Thoracic aorta (tissue), 2 donors: Measurements from ENCODE around the gene RHEB. TPM values are rescaled to one million over a fixed set of nuclear protein-coding genes. Genes with fewer than 3 reads are reported as not detected.

Experiments
- ATAC-seq: fragments of 150-250 bp; one replicate; pipeline ENCODE4 v1.8.0; 2017; ENCODE audit warnings: low read depth; ENCODE audit not compliant: insufficient number of reproducible peaks, low FRiP score
- DNase-seq: peaks from one replicate; pipeline ENCODE4 v3.0.0-alpha.2; 2020; ENCODE audit warnings: low spot score
- H3K27ac ChIP-seq, 2 donors: fragments of 200-600 bp; sonication (generic); 1 replicate in 1 of 2; 2 replicates in 1 of 2; pipeline ENCODE4 v1.5.1; 2016; ENCODE audit warnings: mild to moderate bottlenecking in 2 of 2, moderate library complexity in 2 of 2
- H3K27me3 ChIP-seq: fragments of 200-600 bp; sonication (generic); replicated peaks from 2 replicates; pipeline ENCODE4 v1.6.0; 2016; ENCODE audit warnings: mild to moderate bottlenecking; ENCODE audit not compliant: insufficient read depth
- H3K36me3 ChIP-seq: fragments of 200-600 bp; sonication (generic); one replicate; pipeline ENCODE4 v1.5.1; 2016
- H3K4me1 ChIP-seq, 2 donors: fragments of 200-600 bp; sonication (generic); 1 replicate in 1 of 2; 2 replicates in 1 of 2; pipeline versions ENCODE4 v1.5.1 to v1.6.0; 2016; ENCODE audit warnings: low read depth in 2 of 2, mild to moderate bottlenecking in 1 of 2; ENCODE audit not compliant: control insufficient read depth in 1 of 2
- H3K4me3 ChIP-seq: fragments of 200-600 bp; sonication (generic); 2 replicates; pipeline ENCODE4 v1.5.1; 2016; ENCODE audit warnings: mild to moderate bottlenecking
- H3K9me3 ChIP-seq: fragments of 200-600 bp; sonication (generic); 2 replicates; pipeline ENCODE4 v1.5.1; 2016
- CTCF ChIP-seq: fragments of 200-600 bp; sonication (generic); IDR thresholded peaks from one replicate; pipeline ENCODE4 v1.5.1; 2019; ENCODE audit warnings: antibody characterized with exemption
- total RNA-seq, 2 donors: library from RNA; depleted of rRNA; stranded (reverse); fragments of >200 nt; gene quantifications; one replicate each; pipeline versions ENCODE4 v1.1.0 to v1.2.3, GENCODE V29; 2016

RHEB gene
- total RNA-seq, 2 donors from 2014 or later: 88.9 to 102 TPM

- H3K4me1 ChIP-seq: peaks cover 22 to 60% of the 10 kb centered on the region in 2 donors
- no peak for TF ChIP-seq CTCF
- no peaks in the 10 kb centered on the region for H3K27me3 ChIP-seq
- no peaks in the 10 kb centered on the region for H3K36me3 ChIP-seq
- no peak overlapping the region for H3K27ac ChIP-seq
- DNase-seq (no peak), ATAC-seq (peak; percentile 91)
- H3K4me3 ChIP-seq: no peak overlapping the region
- no peaks in the 10 kb centered on the region for H3K9me3 ChIP-seq
These were observed 15.6 kb downstream of the RHEB start for GRCh38 chr7:151503902-151504714.

- DNase-seq: no peak
- H3K36me3 ChIP-seq: no peaks in the 10 kb centered on the region
- H3K4me1 ChIP-seq: peaks cover 7 to 48% of the 10 kb centered on the region in 2 donors
- no peak for ATAC-seq
- no peak overlapping the region for H3K27ac ChIP-seq
- H3K27me3 ChIP-seq: no peaks in the 10 kb centered on the region
- no peak for TF ChIP-seq CTCF
- H3K4me3 ChIP-seq: no peak overlapping the region
- no peaks in the 10 kb centered on the region for H3K9me3 ChIP-seq
These were observed 18.0 kb downstream of the RHEB start for GRCh38 chr7:151501676-151502075.

GRCh38 chr7:151498495-151498894 lies 21.2 kb downstream of the RHEB start:
- no peak for TF ChIP-seq CTCF
- Histone ChIP-seq H3K36me3 (no peaks in the 10 kb centered on the region), H3K4me1 (peaks cover 16 to 51% of the 10 kb centered on the region in 2 donors), H3K4me3 (no peak overlapping the region), H3K9me3 (no peaks in the 10 kb centered on the region), H3K27ac (no peak overlapping the region), H3K27me3 (no peaks in the 10 kb centered on the region)
- ATAC-seq (no peak), DNase-seq (no peak)

- Histone ChIP-seq H3K27ac (no peak overlapping the region), H3K36me3 (no peaks in the 10 kb centered on the region), H3K4me1 (peaks cover 16 to 49% of the 10 kb centered on the region in 2 donors), H3K27me3 (no peaks in the 10 kb centered on the region), H3K4me3 (no peak overlapping the region), H3K9me3 (no peaks in the 10 kb centered on the region)
- DNase-seq: no peak
- TF ChIP-seq CTCF: no peak
- ATAC-seq: no peak
These were observed 22.3 kb downstream of the RHEB start for GRCh38 chr7:151497306-151497871.

- no peak overlapping the region for H3K27ac ChIP-seq
- TF ChIP-seq CTCF: no peak
- DNase-seq (no peak), ATAC-seq (no peak)
- H3K9me3 ChIP-seq: no peaks in the 10 kb centered on the region
- peaks cover 20 to 60% of the 10 kb centered on the region in 2 donors for H3K4me1 ChIP-seq
- no peaks in the 10 kb centered on the region for H3K27me3 ChIP-seq
- no peak overlapping the region for H3K4me3 ChIP-seq
- no peaks in the 10 kb centered on the region for H3K36me3 ChIP-seq
These were observed 24.3 kb downstream of the RHEB start for GRCh38 chr7:151495360-151495759.
